ENCODE results near the gene DES.
"Not testable (repeated sequence)": the region's sequence is repeated elsewhere in the genome, so short reads cannot be mapped to it uniquely, and the experiment has no call there.

DES gene

DNA sequence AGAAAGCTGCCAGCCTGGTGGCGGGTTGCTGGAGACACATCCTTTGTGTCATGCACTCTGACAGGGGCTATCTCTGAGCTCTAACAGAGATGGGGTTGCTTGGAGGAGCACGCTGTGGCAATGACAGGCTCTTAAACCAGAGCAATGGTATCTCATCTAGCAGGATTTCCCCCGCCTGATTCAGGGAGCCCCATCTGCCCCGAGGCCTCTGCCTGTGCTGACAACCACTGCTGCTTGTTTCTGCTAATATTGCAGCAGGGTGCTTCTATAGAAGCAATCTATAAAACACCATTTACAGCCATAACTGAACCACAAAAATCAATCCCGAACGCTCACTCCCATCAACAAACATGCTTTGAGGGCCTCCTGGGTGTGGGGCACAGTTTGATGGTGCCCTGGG is 17.6 kb upstream of the DES start:
- DNase-seq: no peak

DNA sequence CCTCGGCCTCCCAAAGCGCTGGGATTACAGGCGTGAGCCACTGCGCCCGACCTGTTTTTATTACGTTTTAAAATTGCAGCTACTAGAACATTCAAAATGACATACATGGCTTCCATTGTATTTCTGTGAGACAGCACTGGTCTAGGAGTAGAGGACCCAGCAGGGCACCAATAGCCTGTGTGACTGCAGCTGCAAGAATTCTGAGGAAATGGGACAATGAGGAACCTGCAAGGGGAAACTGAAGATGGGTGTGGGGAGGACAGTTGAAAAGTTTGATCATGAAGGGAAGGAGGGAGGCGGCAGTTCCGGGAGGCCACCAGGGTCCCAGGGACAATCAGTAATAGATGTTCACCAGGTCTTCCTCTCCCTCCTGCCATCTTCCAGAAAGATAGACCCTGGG is 16.6 kb upstream of the DES start:
- no peak for DNase-seq

DNA sequence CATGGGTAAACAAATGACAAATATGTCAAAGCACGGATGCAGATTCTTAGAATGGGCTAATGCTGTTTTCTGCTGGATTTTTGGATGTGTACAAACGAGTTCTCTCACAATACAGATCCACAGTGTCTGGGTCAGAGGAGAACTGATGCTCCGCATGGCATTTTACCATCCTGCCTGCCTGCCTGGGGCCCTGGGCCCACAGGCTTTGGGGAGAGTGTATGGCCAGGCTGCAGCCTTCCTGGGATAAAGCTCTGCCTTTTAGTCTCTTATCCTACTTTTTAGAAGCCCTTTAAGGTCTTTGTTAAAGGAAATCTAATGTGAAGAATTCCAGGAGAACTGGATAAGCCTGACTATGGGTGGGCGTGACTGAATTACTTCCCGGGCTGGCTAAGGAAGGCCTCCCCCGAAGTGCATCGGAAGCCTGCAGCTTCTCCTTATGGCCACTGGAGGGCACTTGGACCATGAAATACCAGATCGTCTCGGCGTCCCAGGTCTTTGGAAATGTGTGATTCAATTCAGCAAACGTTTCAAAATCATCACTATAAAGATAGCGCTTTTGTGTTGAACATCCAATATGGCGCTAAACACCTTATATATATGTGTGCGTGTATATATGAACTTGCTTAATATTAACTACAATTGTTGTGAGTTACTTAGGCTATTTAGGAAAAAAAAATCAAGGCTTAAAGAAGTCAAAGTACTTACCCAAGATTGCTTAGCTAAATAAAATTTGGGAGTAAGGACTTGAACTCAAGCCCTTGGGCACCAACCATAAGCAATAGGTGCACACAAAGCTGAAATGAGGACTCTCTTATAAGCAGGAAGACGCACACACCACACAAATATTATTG is 15.3 kb upstream of the DES start:
- peak; percentile 55 for DNase-seq

DNA sequence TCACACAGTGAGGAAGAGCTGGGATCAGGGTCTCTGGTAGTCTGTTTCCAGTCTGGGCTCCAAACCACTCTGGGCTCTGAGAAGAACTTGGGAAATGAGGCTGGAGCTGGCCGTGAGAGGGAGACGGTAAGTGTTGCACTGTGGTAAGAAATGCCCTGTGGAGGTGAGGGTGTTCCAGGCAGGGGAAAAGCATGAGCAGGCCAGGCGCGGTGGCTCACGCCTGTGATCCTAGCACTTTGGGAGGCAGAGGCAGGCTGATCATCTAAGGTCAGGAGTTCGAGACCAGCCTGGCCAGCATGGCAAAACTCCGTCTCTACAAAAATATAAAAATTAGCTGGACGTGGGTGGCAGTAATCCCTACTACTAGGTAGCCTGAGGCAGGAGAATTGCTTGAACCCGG is 14.3 kb upstream of the DES start:
- DNase-seq: no peak

DNA sequence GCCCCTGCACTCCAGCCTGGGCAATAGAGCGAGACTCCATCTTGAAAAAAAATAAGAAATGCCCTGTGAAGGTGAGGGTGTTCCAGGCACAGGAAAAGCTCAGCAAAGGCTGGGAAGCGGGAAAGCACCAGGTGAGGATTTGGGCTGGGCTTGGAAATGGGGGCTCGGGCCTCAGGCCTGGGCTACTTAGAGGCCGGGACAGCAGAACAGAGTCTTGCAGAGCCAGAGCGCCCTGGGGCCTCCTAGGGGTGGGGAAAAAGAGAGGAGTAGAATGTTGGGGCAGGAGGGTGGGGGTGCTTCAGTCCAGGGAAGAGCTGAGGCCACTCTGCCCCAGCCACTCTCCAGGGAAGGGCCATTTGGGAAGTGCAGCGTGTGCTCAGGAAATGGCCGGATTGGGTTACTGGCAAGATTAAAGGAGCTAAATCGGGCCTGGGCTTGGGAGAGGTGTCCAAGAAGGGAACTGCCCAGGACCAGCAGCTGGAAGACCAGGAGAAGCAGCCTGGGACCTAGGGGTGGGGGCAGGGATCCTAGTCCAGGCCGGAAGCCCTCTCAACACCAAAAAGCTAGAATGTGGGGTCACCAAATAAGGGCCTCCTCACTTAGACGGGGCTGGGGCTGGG is 13.8 kb upstream of the DES start:
- DNase-seq: no peak

DNA sequence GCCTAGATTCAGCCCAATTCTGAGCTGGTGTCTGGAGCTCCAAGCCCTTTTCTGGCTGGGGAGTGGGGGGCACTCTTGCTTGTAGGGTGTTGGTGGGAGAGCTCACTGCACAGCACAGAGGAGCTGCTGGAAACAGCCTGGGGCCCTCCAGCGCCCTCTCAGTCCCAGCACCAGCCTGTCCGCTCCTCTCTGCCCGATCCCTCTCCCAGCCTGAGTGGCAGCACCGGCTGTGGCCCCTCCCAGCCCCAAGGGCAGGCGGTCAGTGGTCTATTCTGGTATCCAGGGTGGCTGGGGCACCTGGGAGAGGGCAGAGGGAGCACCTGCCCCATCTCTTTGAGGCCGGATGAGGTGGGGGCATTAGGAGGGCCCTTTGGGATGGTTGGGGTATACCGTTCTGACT is 13.2 kb upstream of the DES start:
- DNase-seq: no peak

DNA sequence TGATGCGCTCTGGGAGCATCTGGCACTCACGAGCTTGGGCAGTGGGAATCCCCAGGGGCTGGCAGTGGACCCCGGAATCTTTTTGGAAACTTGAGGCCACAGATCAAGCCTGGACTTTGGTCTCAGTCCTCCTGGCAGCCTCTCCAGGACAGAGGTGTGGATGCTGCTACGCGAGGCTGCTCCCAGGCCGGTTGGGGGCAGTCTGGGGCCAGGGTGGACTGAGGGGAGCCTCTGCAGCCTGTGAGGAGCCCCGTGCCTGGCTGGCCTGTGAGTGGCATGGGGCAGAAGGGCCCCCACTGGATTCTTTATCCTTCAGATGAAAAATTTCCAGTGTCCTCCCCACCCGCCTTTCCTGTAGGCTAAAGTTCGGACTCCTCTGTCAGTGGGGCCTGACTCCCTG is 12.7 kb upstream of the DES start:
- DNase-seq: no peak

DNA sequence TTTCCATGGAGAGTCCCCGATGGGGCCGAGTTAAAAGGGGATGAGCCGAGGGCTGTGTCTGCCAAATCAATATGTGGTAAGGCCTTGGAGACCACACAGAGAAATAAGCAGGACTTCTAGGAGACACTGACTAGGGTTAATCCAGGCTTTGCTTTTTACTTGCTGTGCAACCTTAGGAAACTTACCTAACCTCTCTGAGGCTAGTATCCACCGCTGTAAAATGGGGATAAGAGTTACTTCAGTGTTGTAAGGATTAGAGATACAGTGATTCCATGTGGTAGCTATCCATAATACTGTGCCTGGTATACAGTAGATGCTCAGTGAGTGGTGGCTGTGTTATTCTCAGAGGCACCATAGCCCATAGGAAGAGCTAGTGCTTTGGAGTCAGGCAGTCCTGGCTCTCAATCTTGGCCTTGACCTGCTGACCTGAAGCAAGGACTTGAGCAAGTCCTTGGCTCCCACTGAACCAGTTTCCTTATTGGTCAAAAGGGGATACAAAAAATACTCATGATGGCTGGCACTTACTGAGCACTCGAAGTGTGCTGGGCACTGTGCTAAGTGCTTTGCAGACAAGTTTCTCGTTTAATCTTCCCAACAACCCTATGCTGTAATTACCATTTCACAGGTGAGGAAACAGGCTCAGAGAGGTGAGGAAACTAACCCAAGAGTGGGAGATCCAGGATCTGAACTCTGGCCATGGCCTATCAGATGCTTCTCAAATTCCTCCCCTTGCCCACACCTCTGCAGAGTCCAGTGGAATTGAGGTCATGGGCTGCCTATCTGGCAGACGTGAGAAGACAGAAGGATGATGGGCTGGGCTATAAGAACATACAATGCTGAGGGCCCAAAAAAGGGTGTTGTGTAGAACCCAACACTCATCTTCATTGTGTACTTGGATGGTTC is 12.0 kb upstream of the DES start:
- no peak for DNase-seq

DNA sequence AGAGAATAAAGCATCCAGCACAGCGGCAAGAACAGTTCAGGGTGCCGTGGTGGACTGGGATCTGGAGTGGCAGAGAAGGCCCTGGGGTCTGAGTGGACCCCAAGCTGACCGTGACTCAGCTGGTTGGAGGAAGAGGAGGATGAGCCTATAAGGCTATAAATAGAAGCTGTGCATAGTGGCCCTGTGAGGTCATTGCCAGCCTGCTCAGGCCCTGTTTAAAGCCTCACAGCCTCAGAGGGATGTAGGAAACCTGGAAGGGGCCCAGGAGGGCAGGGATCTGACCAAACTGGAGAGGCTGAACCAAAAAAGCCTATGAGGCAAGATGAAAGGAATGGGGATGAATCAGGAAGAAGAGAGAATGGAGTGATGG is 11.3 kb upstream of the DES start:
- DNase-seq: no peak

DNA sequence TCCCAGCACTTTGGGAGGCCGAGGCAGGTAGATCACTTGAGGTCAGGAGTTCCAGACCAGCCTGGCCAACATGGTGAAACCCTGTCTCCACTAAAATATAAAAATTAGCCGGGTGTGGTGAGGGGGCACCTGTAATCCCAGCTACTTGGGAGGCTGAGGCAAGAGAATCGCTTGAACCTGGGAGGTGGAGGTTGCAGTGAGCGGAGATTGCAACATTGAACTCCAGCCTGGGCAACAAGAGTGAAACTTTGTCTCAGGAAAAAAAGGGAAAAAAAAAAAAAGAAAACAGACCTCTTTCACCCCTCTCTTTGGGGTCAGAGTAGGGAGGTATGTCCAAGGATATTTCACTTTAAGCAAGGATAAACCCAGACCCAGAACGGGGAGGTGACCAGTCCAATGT is 10.8 kb upstream of the DES start:
- DNase-seq: not testable (repeated sequence)

DNA sequence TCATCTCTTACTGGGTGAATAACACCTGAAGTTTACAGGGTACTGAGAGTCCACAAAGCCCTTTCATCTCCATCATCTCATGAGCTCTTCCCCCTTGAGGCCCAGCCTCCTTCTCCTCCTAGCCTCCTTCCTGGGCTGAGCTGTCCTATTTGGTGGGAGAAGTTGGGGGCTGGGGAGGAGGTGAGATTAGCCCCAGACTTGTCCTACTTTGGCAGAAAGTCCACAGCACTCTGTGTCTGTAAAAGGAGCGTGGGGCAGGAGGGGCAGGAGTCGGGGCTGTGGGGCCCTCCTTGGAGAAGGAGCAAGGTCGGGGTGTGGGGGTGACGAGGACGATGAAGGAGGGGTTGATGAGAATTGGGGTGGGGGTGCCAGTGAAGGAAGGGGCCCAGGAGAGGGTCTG is 10.0 kb upstream of the DES start:
- no peak for DNase-seq

DNA sequence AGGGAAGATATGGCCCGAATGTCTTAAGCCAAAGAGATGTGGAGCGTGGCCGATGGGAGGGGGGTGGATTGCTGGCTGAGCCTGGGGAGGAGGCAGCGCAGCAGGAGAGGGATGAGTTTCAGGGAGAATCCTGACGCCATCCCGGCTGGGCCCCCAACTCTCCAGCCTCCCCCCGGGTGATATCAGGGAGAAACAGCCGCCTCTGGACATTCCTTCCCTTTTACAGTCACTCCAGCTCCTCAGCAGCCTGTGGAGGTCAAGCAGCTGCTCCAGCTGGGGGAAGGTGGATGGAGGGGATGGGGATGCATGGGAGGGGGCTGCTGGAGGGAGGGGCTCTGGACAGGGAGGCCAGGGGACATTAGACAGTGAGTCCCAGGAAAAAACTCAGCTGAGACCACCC is 9.5 kb upstream of the DES start:
- no peak for DNase-seq

DNA sequence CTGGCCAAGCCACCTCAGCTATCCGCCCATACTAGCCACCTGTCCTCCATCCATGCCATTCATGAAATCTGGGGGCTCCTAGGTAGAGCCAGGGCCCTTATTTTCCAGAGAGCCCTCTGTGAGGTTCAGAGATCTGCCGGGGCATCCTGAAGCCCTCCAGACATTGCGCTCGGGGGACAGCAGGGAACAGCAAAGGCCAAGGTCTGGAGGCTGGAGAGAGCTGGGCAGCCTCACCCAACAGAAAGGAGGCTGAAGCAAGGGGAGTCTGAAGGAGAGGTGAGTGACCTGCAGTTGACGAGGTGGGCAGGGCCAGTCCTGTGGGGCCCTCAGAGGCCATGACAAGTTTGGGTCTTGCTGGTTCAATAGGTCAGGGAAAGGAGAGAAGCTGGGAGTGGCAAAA is 8.6 kb upstream of the DES start:
- DNase-seq: no peak

DNA sequence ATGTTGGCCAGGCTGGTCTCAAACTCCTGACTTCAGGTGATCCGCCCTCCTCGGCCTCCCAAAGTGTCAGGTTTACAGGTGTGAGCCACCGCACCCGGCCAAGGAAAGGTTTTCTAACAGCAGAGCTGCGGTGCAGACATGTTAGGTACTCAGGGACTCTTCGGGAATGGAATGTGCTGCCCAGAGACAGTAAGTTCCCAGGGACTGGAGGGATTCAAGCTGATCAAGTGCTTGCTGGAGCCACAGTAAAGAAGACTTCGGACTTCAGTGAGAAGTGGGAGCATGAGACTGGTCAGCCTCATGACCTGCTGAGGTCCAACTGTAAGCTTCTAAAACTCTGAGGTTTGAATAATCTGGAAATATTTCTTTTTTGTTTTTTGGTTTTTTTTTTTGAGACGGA is 7.8 kb upstream of the DES start:
- no peak for DNase-seq

DNA sequence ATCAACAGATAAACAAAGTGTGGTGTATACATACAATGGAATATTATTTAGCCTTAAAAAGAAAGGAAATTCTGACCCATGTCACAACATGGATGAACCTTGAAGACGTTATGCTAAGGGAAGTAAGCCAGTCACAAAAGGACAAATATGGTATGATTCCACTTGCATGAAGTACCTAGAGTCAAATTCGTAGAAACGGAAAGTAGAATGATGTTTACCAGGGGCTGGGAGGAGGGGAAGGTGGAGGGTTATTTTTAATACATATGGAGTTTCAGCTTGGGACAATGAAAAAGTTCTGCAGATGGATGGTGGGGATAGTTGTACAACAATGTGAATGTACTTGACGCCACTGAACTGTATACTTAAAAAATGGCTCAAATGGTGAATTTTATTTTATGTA is 3.3 kb upstream of the DES start:
- no peak for DNase-seq

DNA sequence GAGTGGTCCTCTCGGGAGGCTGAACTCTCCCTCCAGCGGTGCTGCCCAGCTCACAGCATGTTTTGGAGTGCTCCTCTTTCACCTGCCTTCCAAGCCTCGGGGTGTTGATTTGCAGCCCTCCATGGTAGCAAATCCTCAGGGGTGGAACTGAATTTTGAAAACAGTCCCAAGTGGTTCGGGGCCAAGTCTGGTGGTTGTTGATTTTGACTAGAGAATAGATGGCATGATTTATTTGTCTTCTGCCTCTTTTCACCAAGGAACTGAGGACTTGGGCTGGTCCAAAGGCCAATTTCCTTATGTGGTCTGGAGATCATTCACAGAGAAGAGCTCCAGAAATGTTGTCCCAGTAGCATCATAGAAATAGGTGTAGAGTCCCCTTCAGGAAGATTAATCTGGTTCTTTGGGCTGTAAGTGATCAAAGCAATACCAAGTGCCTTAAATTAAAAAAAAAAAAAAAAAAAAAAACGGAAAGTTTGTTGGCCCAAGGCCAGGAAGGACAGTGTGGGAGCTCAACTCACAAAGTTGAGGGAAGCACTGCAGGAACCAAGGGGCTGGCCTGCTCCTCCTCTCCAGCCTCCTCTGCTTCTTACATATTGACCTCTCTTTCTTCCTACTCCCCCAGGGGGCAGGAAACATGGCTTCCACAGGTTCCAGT is 2.5 kb upstream of the DES start:
- no peak for DNase-seq

DNA sequence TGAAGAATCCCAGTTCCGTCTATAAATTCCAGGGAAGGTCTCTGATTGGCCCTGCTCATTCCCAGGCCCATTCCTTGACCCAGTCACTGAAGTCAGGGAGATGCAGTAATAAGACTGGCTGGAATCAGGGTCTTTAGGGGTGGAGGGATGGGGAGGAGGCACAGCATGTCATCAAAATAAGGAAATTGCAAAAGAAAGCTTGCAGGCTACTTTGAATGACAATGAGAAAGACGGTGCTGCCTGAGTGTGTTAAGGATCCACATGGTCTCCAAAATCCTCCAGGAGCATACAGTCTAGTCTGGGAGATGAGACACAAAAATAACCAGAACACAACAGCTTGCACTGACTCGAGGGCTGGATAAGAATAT is 2.0 kb upstream of the DES start:
- DNase-seq: no peak

DNA sequence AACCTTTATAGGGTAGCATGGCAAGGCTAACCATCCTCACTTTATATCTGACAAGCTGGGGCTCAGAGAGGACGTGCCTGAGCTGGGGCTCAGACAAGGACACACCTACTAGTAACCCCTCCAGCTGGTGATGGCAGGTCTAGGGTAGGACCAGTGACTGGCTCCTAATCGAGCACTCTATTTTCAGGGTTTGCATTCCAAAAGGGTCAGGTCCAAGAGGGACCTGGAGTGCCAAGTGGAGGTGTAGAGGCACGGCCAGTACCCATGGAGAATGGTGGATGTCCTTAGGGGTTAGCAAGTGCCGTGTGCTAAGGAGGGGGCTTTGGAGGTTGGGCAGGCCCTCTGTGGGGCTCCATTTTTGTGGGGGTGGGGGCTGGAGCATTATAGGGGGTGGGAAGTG is 1.2 kb upstream of the DES start:
- no peak for DNase-seq

DNA sequence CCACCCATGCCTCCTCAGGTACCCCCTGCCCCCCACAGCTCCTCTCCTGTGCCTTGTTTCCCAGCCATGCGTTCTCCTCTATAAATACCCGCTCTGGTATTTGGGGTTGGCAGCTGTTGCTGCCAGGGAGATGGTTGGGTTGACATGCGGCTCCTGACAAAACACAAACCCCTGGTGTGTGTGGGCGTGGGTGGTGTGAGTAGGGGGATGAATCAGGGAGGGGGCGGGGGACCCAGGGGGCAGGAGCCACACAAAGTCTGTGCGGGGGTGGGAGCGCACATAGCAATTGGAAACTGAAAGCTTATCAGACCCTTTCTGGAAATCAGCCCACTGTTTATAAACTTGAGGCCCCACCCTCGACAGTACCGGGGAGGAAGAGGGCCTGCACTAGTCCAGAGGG is 803 bp upstream of the DES start:
- DNase-seq: no peak

DNA sequence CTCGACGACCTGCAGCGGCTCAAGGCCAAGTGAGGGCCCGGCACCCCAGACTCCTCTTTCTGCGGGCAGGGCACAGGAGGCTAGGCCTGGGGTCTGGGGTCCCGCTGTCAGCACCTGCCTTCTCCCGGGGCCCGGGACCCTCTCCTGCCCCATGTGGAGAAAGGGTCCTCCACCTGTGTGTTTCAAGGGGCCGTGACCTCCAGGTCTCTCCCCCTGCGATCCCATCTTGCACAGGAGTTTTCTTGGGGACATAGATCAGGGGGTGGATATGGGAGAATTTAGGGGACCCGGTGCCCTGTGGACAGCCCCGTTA is 791 bp downstream of the DES start:
- no peak for DNase-seq

DNA sequence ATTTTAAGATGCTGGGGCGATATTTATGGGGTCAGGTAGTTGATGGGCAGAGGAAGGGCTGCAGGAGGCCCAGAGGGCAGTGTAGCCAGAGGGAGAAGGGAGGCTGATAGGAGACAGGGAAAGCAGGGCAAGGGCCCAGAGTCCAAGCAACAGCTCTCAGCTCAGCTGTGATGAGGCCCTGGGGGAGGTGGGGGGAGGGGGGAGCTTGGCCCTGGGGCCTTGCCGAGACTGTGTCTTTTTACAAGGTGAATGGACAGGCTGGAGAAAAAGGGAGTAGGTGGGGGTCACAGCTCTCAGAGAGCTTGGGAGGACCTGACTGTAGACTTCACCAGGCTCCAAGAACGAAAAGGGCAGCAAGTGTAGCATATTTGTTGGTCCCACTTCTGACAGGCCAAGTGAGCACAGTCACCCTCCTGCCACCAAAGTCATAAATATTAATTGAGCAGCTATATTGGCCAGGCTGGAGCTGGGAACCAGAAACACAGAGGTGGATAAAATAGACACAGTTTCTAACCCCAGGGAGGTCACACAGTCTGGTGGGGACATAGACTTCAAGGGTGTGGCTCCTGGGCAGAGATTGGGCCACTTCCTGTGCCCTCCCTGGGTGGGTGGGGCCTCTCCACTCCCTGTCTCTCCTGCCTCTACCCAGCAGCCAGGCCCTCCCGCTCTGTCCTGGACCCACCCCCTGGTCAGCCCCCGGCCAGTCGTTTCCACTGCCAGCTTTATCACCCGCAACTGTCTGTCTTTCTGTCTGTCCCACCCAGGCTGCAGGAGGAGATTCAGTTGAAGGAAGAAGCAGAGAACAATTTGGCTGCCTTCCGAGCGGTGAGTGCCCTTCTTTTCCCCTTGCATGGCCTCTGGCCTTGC is 1.4 kb downstream of the DES start:
- no peak for DNase-seq

DNA sequence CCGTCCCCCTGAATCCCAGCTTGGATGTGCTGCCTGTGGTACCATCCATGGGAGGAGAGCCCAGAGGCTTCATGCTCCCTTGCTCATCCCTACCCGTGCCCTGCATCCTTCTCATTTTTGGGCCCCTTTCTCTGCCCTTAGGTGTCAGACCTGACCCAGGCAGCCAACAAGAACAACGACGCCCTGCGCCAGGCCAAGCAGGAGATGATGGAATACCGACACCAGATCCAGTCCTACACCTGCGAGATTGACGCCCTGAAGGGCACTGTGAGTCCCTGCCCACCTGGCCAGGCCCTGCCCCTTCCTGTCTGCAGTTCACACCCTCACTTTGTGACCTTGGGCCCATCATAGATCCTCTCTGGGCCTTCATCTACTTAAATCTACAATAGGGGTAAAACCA is 2.5 kb downstream of the DES start:
- DNase-seq: no peak

DNA sequence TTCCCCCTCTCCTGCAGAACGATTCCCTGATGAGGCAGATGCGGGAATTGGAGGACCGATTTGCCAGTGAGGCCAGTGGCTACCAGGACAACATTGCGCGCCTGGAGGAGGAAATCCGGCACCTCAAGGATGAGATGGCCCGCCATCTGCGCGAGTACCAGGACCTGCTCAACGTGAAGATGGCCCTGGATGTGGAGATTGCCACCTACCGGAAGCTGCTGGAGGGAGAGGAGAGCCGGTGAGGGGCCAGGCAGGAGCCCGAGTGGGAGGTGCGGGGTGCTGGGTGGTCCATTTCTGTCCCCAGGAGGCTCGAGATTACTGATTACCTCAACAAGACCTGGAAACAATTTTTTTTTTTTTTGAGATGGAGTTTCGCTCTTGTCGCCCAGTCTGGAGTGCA is 3.1 kb downstream of the DES start:
- no peak for DNase-seq

Data from activated gamma-delta T cell treated with Interleukin-2 at 50 U/mL for 16 hours (primary cell).